ENCODE results near the gene HES2.

Gene HES2, protein sequence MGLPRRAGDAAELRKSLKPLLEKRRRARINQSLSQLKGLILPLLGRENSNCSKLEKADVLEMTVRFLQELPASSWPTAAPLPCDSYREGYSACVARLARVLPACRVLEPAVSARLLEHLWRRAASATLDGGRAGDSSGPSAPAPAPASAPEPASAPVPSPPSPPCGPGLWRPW

DNA sequence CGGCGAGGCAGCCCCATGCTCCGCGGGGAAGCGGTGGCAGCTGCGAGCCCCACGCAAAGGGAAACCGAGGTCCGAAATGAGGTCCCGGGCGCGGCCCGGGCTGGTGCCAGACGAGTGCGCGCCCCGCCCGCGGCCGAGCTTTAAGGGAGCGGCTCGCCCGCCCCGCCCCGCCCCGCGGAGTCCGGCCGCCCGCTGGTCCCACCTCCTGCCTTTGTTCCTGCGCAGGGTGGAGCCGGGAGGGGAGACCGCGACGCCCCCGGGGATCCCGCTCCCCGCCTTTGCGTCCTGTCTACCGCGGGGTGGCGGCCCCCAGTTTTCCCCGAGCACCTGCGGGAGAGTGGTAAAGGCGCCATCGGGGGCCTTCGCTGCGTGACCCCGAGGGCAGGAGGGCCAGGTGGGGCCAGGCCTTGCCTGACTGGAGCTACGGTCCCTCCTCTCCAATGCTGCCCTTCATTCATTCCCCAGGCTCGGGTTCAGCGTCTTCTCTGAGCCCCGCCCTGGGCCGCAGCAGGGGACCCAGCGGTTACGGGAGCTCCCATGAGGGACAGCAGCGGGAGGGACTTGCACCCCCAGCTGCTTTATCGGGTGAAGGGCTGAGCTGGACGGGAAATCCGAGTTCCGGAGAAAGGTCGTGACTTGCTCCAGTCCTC is at the start of gene HES2:
Gene HES2 (minus strand): TSS at position 116 of the 650 bp plus-strand sequence. CDS start 99 bp downstream, at position 17.
- TF ChIP-seq GATA2 (IDR thresholded peaks at IDR 0.05; ENCODE audit: low read depth, low read length) (no peak), GATA3 (IDR thresholded peaks at IDR 0.05; ENCODE audit: low read depth, low read length) (no peak)

DNA sequence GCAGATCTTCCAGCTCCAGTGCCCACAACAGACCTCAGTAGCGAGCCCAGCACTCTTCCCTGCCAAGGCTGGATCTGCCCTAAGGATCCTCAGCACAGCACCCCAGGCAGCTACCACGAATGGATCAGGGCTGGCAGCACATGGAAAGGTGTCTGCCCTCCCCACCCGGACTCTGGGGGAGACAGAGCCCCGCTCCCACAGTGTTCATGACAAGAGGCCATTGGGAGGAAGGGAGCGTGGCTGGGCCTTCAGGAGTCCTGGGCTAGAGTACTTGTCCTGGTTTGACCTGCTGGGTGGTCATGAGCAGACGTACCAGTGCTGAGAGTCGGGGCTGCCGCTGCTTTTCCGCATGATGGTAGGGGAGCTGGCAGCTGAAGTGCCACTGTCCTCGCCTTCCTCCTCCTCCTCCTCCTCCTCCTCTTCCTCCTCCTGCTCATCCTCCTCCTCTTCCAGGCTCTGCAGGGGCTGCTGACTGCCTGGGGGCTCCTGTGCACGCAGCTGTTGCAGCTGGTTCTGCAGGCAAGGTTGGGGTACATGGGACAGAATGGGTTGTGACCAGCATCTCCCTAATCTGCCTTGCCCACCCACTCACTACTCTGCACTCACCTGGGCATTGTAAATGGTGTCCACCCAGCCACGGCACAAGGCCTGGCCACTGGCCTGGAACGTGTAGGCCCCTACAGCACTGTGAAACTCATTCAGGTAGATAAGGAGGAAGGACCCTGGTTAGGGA is 49.2 kb upstream of the HES2 start:
- no peak for TF ChIP-seq GATA2 (IDR thresholded peaks at IDR 0.05; ENCODE audit: low read depth, low read length)

DNA sequence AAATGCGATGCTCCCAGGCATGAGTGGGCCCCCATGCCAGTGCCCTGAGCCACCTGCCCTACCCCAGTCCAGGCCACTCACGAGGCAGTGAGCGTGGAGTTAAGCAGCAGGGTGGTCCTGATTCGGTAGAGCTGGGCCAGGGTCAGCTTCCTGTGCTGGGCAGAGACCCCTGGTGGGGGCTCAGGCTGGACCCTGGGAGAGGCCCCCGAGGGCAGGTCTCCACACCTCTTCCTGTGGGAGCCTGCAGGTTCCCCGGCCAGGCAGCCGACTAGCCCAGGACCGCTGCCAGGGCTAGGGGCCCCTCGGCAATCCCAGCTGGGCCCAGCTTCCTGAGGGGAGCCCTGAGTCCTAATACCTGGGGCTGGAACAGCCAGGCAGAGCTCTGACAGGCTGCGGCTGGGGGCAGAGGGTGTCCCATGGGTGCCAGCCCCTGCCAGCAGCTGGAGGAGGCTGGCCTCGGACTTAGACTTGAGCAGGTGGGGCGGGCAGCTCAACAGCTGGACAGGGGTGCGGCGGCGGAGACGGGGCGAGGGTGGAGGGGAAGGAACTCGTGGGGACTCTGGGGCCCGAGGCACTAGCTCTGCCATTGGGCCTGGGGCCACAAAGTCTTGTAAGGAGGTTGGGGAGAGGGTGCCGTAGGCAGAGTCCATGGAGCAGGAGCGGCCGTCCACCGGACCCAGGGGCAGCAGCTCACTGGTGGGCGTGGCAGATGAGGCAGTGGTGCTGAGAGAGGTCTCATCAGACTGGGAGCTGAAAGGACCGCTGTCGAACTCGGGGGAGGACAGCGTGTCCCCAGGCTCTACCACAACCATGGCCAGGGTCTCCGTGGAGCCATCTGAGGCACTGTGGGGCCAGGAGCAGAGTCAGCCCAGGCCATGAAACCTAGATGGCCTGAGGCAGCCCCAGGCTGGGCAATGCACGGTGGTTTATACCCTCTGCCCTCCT is 48.3 kb upstream of the HES2 start:
- TF ChIP-seq GATA3 (IDR thresholded peaks at IDR 0.05; ENCODE audit: low read depth, low read length) (no peak), GATA2 (IDR thresholded peaks at IDR 0.05; ENCODE audit: low read depth, low read length) (no peak)

DNA sequence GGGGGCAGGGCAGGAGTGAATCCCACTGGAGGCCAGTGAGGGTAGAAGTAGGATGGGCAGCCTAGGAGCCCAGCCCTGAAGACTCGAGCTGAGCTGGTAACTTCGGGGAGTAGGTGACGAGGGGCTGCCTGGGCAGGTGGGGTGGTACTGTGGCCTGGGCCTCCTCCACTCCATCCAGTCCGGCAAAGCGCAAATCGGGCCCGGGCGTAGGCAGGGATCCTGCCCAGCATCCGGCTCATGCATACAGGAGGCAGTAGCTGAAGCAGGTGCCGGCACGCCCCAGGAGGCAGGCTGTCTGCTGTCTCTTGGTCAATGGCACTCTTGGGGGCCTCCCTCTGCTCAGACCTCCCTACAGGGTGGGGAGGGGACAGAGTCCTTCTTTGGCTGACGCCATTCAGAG is 47.5 kb upstream of the HES2 start:
- TF ChIP-seq GATA3 (IDR thresholded peaks at IDR 0.05; ENCODE audit: low read depth, low read length) (no peak), GATA2 (IDR thresholded peaks at IDR 0.05; ENCODE audit: low read depth, low read length) (no peak)

DNA sequence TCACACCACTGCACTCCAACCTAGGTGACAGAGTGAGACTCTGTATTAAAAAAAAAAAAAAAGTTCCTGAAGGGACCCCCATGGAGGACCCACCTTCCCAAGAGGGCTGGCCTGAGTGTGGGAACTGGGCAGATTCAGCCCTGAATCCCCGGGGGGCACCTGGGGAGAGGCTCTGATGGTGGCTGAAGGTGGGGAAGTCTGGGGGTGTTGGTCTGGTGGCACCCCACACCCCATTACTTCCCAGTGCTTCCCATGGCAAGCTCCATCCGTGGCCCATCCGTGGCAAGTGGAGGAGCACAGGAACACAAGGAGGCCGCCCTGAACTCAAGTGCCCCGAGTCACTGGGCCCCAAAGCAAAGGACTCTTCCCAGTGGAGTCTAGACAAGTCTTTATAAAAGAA is 47.0 kb upstream of the HES2 start:
- TF ChIP-seq GATA3 (IDR thresholded peaks at IDR 0.05; ENCODE audit: low read depth, low read length) (no peak), GATA2 (IDR thresholded peaks at IDR 0.05; ENCODE audit: low read depth, low read length) (no peak)

DNA sequence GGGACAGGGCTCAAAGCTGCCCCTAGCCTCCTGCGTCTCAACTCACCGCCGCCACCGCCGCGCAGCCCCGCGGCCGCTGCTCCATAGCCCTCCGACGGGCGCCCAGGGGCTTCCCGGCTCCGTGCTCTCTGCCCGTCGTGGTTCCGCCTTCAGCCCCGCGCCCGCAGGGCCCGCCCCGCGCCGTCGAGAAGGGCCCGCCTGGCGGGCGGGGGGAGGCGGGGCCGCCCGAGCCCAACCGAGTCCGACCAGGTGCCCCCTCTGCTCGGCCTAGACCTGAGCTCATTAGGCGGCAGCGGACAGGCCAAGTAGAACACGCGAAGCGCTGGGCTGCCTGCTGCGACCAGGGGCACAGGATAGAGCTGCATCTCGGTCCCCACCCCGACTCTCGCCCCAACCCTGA is 46.3 kb upstream of the HES2 start, which contains the start of gene TNFRSF25:
Gene TNFRSF25 (minus strand): TSS at position 151 of the 400 bp plus-strand sequence. CDS start 66 bp downstream, at position 85.
- no peak for TF ChIP-seq GATA3 (IDR thresholded peaks at IDR 0.05; ENCODE audit: low read depth, low read length)
- TF ChIP-seq GATA2 (IDR thresholded peaks at IDR 0.05; ENCODE audit: low read depth, low read length), result no peak

DNA sequence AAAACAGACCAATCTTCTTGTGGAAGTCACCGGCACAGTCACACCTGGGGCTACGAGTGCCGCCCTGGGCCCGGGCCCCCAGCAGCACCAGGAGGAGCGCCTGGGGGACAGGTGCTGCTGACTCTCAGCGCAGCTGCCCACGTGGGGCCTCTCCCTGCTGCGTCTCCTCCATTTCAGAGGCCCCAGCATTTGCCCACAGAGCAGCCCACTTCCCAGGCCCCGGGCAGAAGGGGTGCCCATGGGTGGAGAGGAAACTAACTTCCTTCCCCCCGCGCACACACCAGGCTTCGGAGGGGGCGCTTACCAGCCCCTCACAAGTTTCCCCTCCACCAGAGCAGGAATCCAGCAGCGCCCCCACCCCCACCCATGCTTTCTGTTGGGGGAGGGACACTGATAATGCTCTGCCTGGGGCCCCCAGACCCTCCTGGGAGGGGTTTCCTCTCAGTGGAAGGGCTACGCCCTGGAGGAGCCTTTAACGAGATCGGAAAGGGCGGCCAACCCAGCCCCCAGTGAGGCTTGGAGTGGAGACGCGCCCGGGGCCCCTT is 45.8 kb upstream of the HES2 start:
- TF ChIP-seq GATA2 (IDR thresholded peaks at IDR 0.05; ENCODE audit: low read depth, low read length) (no peak), GATA3 (IDR thresholded peaks at IDR 0.05; ENCODE audit: low read depth, low read length) (no peak)

DNA sequence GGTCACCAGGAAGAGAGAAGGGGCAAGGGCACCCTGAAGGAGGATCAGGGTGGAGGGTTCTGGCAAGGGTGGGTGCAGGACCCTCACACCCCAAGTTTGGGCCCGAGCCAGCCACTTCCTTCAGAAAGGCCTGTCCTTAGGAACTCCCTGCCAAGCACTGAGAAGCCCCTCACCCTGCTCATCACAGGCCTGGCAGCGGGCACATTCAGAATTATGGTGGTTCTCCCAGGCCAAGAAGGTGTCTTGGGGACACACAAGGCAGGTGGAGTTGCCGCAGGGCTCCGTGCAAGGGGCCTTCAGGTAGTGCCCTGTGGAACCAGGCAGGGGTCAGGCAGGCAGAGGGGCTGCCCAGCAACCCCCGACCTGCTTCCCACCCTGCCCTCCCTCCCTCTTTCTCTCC is 45.2 kb upstream of the HES2 start:
- TF ChIP-seq GATA3 (IDR thresholded peaks at IDR 0.05; ENCODE audit: low read depth, low read length), result no peak
- TF ChIP-seq GATA2 (IDR thresholded peaks at IDR 0.05; ENCODE audit: low read depth, low read length), result no peak

DNA sequence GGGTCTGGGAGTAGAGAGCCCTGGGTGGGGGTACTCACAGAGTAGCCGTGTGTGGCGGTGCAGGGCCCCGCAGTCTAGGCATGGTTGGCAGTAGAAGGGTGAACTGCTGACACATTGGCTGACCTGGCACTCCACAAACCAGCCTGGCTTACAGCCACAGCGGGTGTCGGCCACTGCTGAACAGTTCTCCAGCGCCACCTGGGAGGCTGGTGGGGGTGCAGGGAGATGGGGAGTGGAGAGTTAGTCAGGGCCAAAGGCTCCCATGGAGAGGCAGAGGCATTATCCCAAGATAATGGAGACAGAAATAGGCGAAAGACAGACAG is 44.8 kb upstream of the HES2 start:
- TF ChIP-seq GATA3 (IDR thresholded peaks at IDR 0.05; ENCODE audit: low read depth, low read length) (no peak), GATA2 (IDR thresholded peaks at IDR 0.05; ENCODE audit: low read depth, low read length) (no peak)

DNA sequence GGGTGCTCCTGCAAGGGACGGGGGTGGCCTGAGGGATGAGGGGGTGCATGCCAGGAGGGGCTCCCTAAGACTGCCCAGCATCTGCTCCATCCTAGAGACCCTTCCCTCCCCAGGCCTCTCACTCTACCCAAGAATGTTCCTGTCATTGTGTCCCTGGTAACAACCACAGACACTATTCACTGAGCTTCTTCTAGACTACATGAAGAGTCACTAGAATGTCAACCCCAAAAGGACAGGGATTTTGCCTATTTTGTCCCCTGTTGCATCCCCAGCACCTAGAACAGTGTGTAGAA is 43.3 kb upstream of the HES2 start:
- TF ChIP-seq GATA3 (IDR thresholded peaks at IDR 0.05; ENCODE audit: low read depth, low read length), result no peak
- TF ChIP-seq GATA2 (IDR thresholded peaks at IDR 0.05; ENCODE audit: low read depth, low read length), result no peak

DNA sequence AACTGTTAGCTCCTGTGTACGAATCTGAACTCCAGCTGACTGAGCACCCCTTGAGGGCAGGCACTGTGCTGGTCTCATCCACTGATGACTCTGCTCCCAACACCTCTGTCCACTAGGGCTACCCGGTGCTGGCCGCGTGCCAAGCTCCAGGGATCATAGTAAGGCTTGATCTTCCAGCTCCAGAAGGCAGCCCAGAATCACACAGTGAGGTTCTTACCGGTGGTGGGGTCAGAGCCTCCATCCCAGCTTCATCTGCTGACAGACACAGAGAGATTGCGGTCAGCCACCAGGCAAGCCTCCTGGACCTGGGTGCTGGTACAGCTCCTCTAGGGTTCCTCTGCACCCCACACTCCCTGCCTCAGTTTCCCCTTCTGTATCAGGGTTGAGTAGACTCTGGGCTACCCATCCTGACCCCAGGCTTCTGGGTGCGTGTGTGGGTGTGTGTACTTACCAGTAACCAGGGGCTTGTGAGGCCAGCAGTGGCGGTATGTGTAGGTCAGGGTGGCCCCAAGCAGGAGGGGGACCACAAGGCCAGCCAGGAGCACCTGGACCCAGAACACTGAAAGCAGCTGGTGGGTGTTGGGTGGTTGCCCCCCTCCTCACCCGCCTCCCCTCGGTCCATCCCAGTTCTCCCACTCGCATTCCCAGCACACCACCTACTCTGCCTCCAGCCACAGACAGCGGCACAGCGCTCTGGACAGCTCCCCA is 42.8 kb upstream of the HES2 start:
- TF ChIP-seq GATA3 (IDR thresholded peaks at IDR 0.05; ENCODE audit: low read depth, low read length) (no peak), GATA2 (IDR thresholded peaks at IDR 0.05; ENCODE audit: low read depth, low read length) (no peak)

DNA sequence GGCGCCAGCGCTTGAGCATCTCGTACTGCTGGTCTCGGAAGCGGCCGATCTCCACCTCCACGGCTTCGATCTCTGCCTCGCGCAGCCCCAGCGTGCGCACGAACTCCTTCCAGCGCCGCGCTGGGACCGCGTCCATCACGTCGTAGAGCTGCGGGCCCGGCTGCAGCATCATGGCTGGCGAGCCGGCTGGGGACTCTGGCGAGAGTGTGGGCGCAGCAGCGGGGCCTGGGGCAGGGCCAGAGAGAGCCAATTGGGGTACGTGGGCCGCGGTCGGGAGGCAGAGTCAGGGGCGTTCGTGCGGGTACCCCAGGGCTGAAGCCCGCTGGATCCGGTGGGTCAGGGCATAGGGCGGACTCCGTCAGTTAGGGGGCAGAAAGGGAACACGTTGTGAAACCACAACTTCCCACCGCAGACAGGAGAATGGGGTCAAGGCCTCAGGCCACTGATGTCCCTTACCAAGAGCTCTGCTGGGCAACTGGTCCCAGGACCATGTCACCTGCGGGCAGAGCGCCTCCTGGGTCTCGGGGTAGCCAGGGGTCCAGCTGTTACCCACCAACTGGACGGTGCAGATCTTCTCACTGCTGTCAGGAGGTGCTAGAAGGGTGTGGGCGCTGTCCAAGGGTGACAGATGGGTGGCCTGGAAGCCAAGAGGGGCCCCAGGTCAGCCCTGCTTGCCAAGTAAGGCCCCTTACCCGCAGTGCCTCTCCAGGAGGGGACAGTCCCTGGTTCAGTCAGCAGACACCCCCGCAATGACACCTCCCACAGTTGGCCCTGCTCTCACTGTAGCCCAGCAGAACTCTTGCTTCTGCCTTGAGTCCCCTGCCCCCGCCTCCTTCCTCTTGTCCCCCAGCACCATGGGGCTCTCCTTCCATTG is 42.1 kb upstream of the HES2 start:
- TF ChIP-seq GATA2 (IDR thresholded peaks at IDR 0.05; ENCODE audit: low read depth, low read length), result no peak
- TF ChIP-seq GATA3 (IDR thresholded peaks at IDR 0.05; ENCODE audit: low read depth, low read length), result no peak
